Stimulated activated CD8-positive, alpha-beta memory T cell treated with anti-CD3 and anti-CD28 coated beads, Interleukin-7, amount 100 ng/mL, for 48 hours (primary cell): ENCODE data around the gene RAD23A.
"Not testable (repeated sequence)": the region's sequence is repeated elsewhere in the genome, so short reads cannot be mapped to it uniquely, and the experiment has no call there.

Experiments
- DNase-seq, 2 donors: peaks; one replicate each; pipeline ENCODE4 v3.0.0-alpha.2; 2020; ENCODE audit warnings: low read depth in 1 of 2; ENCODE audit errors: extremely low read depth in 1 of 2

RAD23A gene

GRCh38 chr19:12937927-12938778, 7.5 kb upstream of the RAD23A start, which contains the start of gene CALR:
Gene CALR (plus strand): TSS chr19:12938609. CDS start chr19:12938680, 71 bp downstream.
- DNase-seq, result peak; percentile 97 to 99

- DNase-seq, result no peak
Observed at GRCh38 chr19:12938779-12939601, 6.7 kb upstream of the RAD23A start.

- DNase-seq, result no peak
Observed at GRCh38 chr19:12939975-12940423, 5.7 kb upstream of the RAD23A start.

- DNase-seq, result no peak
Observed at GRCh38 chr19:12940897-12941296, 4.8 kb upstream of the RAD23A start.

GRCh38 chr19:12943437-12944044, 2.1 kb upstream of the RAD23A start:
- no peak for DNase-seq

- DNase-seq, result no peak
Observed at GRCh38 chr19:12944104-12944674, 1.5 kb upstream of the RAD23A start.

GRCh38 chr19:12946092-12946721, 545 bp downstream of the RAD23A start:
- peak in 1 of 2 donors; percentile 47 for DNase-seq

GRCh38 chr19:12946731-12947496, 1.3 kb downstream of the RAD23A start:
- no peak for DNase-seq

GRCh38 chr19:12947702-12948611, 2.3 kb downstream of the RAD23A start:
- no peak for DNase-seq

DNA sequence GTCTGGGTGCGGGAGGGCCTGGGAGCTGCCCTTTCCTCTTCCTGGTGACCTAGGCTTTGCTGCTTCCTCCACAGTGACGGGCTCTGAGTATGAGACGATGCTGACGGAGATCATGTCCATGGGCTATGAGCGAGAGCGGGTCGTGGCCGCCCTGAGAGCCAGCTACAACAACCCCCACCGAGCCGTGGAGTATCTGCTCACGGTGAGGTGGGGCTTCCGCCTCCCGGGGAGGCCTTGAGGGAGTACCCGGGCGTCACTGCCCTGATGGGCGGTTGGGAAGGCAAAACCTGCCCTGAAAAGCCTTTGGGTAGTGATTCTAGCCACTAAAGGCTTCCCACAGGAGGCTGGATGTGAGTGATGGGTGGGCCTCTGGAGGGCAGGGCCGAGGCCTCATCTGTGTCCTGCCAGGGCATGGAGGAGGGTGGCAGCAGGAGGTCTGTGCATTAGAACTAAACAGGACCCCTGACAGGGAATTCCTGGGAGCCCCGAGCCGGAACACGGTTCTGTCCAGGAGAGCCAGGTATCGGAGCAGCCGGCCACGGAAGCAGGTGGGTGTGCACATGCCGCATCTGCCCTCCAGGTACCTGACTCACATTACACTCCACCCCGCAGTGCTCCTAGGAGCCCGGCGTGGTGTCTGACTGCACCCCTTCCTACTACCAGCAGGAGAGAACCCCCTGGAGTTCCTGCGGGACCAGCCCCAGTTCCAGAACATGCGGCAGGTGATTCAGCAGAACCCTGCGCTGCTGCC, 3.1 kb downstream of the RAD23A start:
- no peak for DNase-seq

DNA sequence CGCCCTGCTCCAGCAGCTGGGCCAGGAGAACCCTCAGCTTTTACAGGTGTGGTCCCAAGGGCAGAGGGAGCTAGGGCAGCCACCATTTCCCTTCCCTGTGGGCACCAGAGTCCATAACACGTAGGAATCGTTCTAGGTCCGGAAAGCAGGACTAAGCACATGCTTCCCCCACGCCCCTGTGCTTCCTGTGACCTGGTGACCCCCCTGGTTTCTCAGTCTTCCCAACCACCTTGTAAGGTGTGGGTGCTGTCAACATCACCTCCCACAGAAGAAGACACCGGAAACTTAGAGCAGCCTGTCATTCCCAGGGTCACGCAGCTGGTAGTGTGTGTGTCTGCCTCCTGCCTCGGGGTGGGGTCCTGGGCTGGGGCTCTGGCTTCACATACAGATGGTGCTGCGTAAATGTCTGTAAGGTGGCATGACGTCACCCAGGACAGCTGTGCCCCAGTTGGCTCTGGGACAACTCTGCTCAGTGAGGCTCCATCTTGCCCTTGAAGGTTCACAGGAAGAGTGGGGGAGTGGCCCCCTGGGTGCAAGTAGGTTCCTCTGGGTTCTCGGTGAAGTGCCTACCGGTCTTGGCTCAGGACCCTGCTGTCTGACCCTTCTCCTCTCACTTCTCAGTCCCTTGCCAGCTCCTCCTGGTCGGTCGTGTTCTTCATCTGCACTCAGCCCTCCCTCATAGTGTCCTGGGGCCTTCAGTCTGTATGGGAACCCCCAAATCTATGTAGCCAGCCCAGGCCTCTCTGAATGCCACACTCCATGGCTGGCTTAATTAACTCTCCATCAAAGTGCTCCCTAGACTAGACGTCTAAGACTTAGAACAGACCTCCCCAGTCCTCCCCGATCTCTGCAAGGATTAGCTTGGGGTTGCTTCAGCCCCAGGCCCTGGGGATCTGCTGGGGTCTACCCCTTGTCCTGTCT, 4.0 kb downstream of the RAD23A start:
- no peak for DNase-seq

GRCh38 chr19:12952050-12952449, 6.4 kb downstream of the RAD23A start:
- not testable (repeated sequence) for DNase-seq

DNA sequence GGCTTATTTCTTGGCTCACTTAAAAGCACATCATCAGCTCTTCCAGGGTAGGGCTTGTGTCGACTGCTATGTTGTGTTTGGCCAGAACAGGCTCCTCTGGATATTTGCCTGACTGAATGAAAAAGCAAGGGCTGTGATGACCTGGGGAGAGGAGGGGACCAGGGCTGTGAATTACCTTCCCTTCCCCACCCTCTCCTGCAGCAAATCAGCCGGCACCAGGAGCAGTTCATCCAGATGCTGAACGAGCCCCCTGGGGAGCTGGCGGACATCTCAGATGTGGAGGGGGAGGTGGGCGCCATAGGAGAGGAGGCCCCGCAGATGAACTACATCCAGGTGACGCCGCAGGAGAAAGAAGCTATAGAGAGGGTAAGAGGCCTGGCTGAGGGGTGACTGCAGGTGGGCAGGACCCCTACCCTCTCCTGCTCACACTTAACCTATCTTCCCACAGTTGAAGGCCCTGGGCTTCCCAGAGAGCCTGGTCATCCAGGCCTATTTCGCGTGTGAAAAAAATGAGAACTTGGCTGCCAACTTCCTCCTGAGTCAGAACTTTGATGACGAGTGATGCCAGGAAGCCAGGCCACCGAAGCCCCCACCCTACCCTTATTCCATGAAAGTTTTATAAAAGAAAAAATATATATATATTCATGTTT, 7.0 kb downstream of the RAD23A start:
- no peak for DNase-seq

- DNase-seq, result no peak
Observed at GRCh38 chr19:12953138-12953798, 7.6 kb downstream of the RAD23A start.

GRCh38 chr19:12953799-12954611, 8.3 kb downstream of the RAD23A start:
- DNase-seq, result no peak
